Muscle layer of colon (tissue), 2 donors: Measurements from ENCODE around the gene MIDN.
"Not testable (repeated sequence)": the region's sequence is repeated elsewhere in the genome, so short reads cannot be mapped to it uniquely, and the experiment has no call there.

Experiments used
- H3K27ac ChIP-seq: one replicate; pipeline ENCODE4 v1.7.0; 2013; ENCODE audit warnings: low read depth, mild to moderate bottlenecking, low read length, moderate library complexity
- H3K27me3 ChIP-seq, 2 donors: one replicate each; pipeline ENCODE4 v1.7.0; 2013; ENCODE audit warnings: low read length in 2 of 2, mild to moderate bottlenecking in 2 of 2; ENCODE audit not compliant: insufficient read depth in 2 of 2, control insufficient read depth in 1 of 2
- H3K36me3 ChIP-seq: one replicate; pipeline ENCODE4 v1.7.0; 2013; ENCODE audit warnings: mild to moderate bottlenecking, low read length; ENCODE audit not compliant: insufficient read depth
- H3K4me1 ChIP-seq: one replicate; pipeline ENCODE4 v1.7.0; 2013; ENCODE audit warnings: mild to moderate bottlenecking, low read length; ENCODE audit not compliant: insufficient read depth
- H3K4me3 ChIP-seq, 2 donors: one replicate each; pipeline ENCODE4 v1.7.0; 2013; ENCODE audit warnings: low read length in 2 of 2, low read depth in 1 of 2, mild to moderate bottlenecking in 1 of 2, moderate library complexity in 1 of 2
- H3K9ac ChIP-seq: one replicate; pipeline ENCODE4 v1.7.0; 2013; ENCODE audit warnings: low read length
- H3K9me3 ChIP-seq: one replicate; pipeline ENCODE4 v1.7.0; 2013; ENCODE audit warnings: mild to moderate bottlenecking, low read length
- donor health status: abdominal sarcoma.
- donor health status: Adenocarcinoma of cecum.

Gene MIDN

DNA sequence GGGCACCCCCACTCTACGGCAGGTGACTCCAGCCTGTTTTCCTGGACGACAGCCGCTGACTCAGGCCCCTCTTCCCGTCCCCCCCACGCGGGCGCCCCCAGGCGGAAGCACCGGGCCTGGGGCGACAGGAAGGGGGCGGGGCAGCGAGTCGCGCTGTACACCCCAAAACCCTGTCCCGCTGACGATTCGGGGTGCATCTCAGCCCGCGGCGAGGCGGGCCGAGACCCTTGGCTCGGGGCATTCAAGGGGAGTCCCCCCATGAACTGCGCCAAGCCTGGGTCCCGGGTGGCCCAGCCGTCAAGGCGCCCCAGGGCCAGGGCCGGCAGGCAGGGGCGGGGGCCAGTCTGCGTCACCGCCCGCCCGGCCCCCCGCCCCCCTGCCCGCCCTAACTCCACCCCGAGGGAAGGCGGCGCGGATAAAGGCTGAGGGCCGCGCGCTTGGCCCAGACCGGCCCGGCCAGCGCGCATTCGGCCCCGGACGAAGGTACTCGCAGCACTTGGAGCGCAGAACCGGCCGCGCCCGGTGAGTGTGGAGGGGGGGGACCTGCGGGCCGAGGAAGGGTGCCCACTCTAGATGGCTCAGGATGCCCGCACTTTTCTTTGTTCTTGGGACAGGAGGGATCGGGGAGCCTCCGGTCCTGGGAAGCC is at the start of gene MIDN:
MIDN (plus strand) TSS at position 445 of the 647 bp plus-strand sequence. CDS start 1,714 bp downstream, outside the sequence.
- Histone ChIP-seq H3K36me3 (peaks cover 4% of the 10 kb centered on the region), H3K4me3 (peak within 1 kb of the TSS; percentile 61 to 63), H3K9ac (peak within 1 kb of the TSS; percentile 39), H3K27me3 (no peaks in the 10 kb centered on the region), H3K9me3 (no peaks in the 10 kb centered on the region), H3K4me1 (peaks cover 41% of the 10 kb centered on the region), H3K27ac (peak within 1 kb of the TSS; percentile 99)

GRCh38 chr19:1199531-1199930 is 48.9 kb upstream of the MIDN start:
- Histone ChIP-seq H3K4me3 (no peak overlapping the region), H3K9me3 (no peaks in the 10 kb centered on the region), H3K27me3 (no peaks in the 10 kb centered on the region), H3K9ac (no peak overlapping the region), H3K4me1 (no peaks in the 10 kb centered on the region), H3K27ac (no peak overlapping the region), H3K36me3 (no peaks in the 10 kb centered on the region)

DNA sequence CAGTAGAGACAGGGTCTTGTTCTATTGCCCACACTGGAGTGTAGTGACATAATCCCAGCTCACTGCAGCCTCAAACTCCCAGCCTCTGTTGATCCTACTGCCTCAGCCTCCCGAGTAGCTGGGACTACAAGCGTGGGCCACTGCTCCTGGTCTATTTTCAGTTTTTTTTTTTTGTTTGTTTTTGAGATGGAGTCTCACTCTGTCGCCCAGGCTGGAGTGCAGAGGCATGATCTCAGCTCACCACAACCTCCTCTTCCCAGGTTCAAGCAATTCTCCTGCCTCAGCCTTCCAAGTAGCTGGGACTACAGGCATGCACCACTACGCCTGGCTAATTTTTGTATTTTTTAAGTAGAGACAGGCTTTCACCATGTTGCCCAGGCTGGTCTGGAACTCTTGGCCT is 47.8 kb upstream of the MIDN start:
- not testable (repeated sequence) for H3K4me1 ChIP-seq, H3K4me3 ChIP-seq, H3K9ac ChIP-seq, H3K36me3 ChIP-seq, H3K9me3 ChIP-seq, H3K27me3 ChIP-seq, H3K27ac ChIP-seq

DNA sequence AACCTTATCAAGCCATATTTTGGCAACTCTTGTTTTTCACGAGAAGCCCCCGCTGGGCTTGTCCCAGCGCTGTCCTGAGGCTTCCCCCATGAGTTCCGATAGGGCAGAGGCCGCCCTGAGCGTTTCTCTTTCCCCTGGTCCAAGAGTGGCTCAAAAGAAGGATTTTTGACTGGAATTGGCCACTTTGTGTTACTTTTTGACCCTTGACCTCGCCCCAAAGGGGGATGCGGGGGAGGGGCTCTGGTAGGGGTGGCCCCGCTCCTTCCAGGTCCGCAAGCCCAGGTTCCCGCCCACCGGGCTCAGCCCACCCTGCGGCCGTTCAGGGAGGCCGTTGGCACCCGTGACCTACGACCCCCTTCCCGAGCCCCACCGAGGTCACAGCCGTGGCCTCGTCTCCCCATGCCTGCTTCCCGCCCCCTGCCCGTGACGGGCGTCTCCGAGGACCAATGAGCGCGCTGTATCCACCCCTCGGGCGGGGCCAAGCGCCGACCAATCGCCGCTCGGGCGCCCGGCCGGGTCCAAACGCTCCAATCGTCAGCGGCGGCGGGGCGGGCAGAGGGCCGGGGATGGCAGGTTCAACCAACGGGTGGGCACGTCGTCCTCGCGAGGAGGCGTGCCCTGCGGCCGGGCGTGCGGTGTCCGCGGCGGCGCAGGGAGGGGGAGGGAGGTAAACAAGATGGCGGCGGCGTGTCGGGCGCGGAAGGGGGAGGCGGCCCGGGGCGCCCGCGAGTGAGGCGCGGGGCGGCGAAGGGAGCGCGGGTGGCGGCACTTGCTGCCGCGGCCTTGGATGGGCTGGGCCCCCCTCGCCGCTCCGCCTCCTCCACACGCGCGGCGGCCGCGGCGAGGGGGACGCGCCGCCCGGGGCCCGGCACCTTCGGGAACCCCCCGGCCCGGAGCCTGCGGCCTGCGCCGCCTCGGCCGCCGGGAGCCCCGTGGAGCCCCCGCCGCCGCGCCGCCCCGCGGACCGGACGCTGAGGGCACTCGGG is 43.0 kb upstream of the MIDN start, which contains the start of gene STK11:
STK11 (plus strand) TSS at position 665 of the 986 bp plus-strand sequence. CDS start 1,136 bp downstream, outside the sequence.
- peak within 1 kb of the TSS; percentile 96 for H3K27ac ChIP-seq
- peak within 1 kb of the TSS; percentile 61 for H3K9ac ChIP-seq
- H3K36me3 ChIP-seq, result peaks cover 5% of the 10 kb centered on the region
- peaks cover 23% of the 10 kb centered on the region for H3K4me1 ChIP-seq
- H3K4me3 ChIP-seq, result peak within 1 kb of the TSS; percentile 84 to 85
- H3K27me3 ChIP-seq, result no peaks in the 10 kb centered on the region
- H3K9me3 ChIP-seq, result no peaks in the 10 kb centered on the region

- Histone ChIP-seq H3K27ac (peak overlapping the region; percentile 96), H3K36me3 (peaks cover 5% of the 10 kb centered on the region), H3K4me1 (peaks cover 23% of the 10 kb centered on the region), H3K4me3 (peak overlapping the region; percentile 80 to 84), H3K27me3 (no peaks in the 10 kb centered on the region), H3K9me3 (no peaks in the 10 kb centered on the region), H3K9ac (peak overlapping the region; percentile 61)
Measured at GRCh38 chr19:1206150-1206863, 42.1 kb upstream of the MIDN start.

DNA sequence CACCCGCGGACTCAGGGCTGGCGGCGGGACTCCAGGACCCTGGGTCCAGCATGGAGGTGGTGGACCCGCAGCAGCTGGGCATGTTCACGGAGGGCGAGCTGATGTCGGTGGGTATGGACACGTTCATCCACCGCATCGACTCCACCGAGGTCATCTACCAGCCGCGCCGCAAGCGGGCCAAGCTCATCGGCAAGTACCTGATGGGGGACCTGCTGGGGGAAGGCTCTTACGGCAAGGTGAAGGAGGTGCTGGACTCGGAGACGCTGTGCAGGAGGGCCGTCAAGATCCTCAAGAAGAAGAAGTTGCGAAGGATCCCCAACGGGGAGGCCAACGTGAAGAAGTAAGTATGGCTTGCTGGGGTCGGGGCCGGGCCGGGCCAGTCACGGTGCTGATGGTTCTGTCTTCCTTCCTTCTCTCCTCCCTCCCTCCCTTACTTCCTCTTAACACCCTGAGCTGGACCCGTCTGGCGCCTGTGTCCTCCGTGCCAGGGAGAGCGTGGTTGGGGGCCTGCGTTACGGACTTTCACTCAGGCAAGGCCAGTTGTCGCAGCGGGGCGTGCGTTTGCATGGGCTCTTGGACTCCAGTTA is 41.4 kb upstream of the MIDN start:
- Histone ChIP-seq H3K4me1 (peaks cover 23% of the 10 kb centered on the region), H3K9me3 (no peaks in the 10 kb centered on the region)

GRCh38 chr19:1208830-1209229 is 39.6 kb upstream of the MIDN start:
- H3K27ac ChIP-seq, result peak overlapping the region; percentile 24
- not testable (repeated sequence) for H3K4me3 ChIP-seq, H3K9ac ChIP-seq, H3K9me3 ChIP-seq, H3K36me3 ChIP-seq, H3K27me3 ChIP-seq
- H3K4me1 ChIP-seq, result peaks cover 32% of the 10 kb centered on the region

More for the DNA sequence above, 41.4 kb upstream of the MIDN start:
- H3K27me3 ChIP-seq, result no peaks in the 10 kb centered on the region
- peaks cover 5% of the 10 kb centered on the region for H3K36me3 ChIP-seq
- H3K27ac ChIP-seq, result peak overlapping the region; percentile 96
- H3K9ac ChIP-seq, result peak overlapping the region; percentile 61
- peak overlapping the region; percentile 80 to 84 for H3K4me3 ChIP-seq

DNA sequence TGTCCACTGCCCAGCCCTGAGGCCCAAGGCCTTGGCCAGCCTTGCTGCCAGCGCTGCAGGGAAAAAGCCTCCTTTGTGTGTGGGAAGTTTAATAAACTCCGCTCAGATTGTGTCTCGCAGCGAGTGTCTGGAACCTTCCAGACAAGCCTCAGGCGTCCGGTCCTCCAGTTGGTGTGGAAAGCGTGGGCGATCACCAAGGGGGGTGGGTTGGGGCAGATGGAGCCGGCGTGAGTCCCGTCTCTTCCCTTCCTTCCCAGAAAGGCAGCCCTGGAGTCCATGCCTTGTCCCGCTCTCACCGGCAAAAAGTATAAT is 38.2 kb upstream of the MIDN start:
- H3K27me3 ChIP-seq, result no peaks in the 10 kb centered on the region
- peaks cover 5% of the 10 kb centered on the region for H3K36me3 ChIP-seq
- H3K27ac ChIP-seq, result no peak overlapping the region
- peaks cover 42% of the 10 kb centered on the region for H3K4me1 ChIP-seq
- H3K9me3 ChIP-seq, result no peaks in the 10 kb centered on the region
- no peak overlapping the region for H3K4me3 ChIP-seq
- no peak overlapping the region for H3K9ac ChIP-seq

- H3K9me3 ChIP-seq, result no peaks in the 10 kb centered on the region
- peaks cover 5% of the 10 kb centered on the region for H3K36me3 ChIP-seq
- H3K27ac ChIP-seq, result no peak overlapping the region
- H3K9ac ChIP-seq, result no peak overlapping the region
- H3K27me3 ChIP-seq, result no peaks in the 10 kb centered on the region
- no peak overlapping the region for H3K4me3 ChIP-seq
- peaks cover 55% of the 10 kb centered on the region for H3K4me1 ChIP-seq
Measured at GRCh38 chr19:1211494-1212234, 36.7 kb upstream of the MIDN start.

DNA sequence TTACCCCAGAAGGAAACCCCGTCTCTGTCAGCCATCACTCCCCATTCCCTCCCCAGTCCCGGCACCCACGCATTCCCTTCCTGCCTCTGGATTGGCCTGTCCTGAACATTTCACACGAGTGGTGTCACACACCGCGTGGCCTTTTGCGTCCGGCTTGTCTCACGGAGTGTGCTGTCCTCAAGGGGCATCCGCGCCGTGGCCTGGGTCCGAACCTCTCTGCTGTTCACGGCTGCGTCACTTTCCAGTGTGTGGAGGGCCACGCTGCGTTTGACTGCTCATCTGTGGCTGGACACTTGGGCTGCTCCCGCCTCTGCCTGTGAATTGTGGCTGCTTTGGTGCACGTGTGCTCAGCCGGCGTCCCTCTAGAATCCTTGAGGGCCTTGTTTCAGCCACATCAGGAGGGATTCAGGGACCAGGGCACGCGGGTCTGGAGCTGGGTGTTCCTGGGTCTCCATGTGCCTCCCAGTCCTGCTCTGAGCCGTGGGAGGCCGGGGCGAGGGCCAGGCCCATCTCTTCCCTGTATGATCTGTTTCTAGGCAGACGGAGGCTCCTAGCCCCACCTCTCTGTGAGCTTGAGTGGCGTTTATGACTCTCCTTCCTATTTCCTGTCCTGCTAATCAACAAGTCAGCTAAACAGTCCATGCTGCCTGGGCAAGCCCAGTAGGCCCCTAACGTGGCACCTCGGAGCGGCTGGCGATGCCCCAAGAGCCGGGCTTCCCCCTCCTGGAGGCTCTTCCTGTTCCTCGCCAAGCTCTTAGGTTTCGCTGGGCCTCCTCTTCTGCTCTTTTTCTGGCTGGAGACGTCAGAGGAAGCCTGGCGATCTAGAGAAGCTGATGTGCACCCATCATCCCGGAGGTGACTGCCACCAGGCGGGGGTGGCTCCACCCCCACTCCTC is 34.7 kb upstream of the MIDN start:
- Histone ChIP-seq H3K36me3 (peaks cover 5% of the 10 kb centered on the region), H3K4me1 (peaks cover 63% of the 10 kb centered on the region), H3K9ac (peak overlapping the region; percentile 57), H3K27me3 (no peaks in the 10 kb centered on the region), H3K9me3 (no peaks in the 10 kb centered on the region), H3K27ac (peak overlapping the region; percentile 81), H3K4me3 (peak overlapping the region in 1 of 2 donors; percentile 24)
